Upper lobe of right lung (tissue), 1 donor: ENCODE data around the gene SCAPER. TPM values are rescaled to one million over a fixed set of nuclear protein-coding genes. Genes with fewer than 3 reads are reported as not detected.

ENCODE experiments used
- ATAC-seq: fragments of 200-7000 bp; cut with Tn5 transposase; one replicate; pipeline ENCODE4 v1.9.1; 2020; ENCODE audit warnings: mild to moderate bottlenecking, moderate library complexity
- DNase-seq: peaks from one replicate; pipeline ENCODE4 v3.0.0-alpha.2; 2020
- H3K27ac ChIP-seq: fragments of 200-600 bp; one replicate; pipeline ENCODE4 v1.8.0; 2022
- H3K27me3 ChIP-seq: fragments of 200-600 bp; one replicate; pipeline ENCODE4 v1.8.0; 2022; ENCODE audit warnings: mild to moderate bottlenecking
- H3K36me3 ChIP-seq: fragments of 200-600 bp; one replicate; pipeline ENCODE4 v1.8.0; 2022
- H3K4me1 ChIP-seq: fragments of 200-600 bp; one replicate; pipeline ENCODE4 v1.8.0; 2022
- H3K4me3 ChIP-seq: fragments of 200-600 bp; one replicate; pipeline ENCODE4 v1.8.0; 2022; ENCODE audit warnings: mild to moderate bottlenecking
- H3K9me3 ChIP-seq: fragments of 200-600 bp; one replicate; pipeline ENCODE4 v1.8.0; 2022
- intact Hi-C: fragments of 100-400 bp; cut with DNase I; formaldehyde crosslinking; loops from one replicate; pipeline ENCODE4 v1.11.0; 2022
- total RNA-seq: library from RNA; stranded (reverse); fragmentation: NEBNext Ultra II Directional; extraction: Animal tissue kit (Norgen Biotek cat#: 25700); gene quantifications from one replicate; pipeline ENCODE4 v1.2.1, GENCODE V29; 2021
- TF ChIP-seq, protein P1 (sequence below): fragments of 200-600 bp; IDR thresholded peaks from one replicate; pipeline ENCODE4 v1.8.0; 2022; ENCODE audit warnings: antibody characterized with exemption
- donor health status: DM: no; HTN: yes; CAD: no; lungs with severe emphysema.

Gene SCAPER
- total RNA-seq, 1 donor from 2014 or later = 44.3 TPM

DNA sequence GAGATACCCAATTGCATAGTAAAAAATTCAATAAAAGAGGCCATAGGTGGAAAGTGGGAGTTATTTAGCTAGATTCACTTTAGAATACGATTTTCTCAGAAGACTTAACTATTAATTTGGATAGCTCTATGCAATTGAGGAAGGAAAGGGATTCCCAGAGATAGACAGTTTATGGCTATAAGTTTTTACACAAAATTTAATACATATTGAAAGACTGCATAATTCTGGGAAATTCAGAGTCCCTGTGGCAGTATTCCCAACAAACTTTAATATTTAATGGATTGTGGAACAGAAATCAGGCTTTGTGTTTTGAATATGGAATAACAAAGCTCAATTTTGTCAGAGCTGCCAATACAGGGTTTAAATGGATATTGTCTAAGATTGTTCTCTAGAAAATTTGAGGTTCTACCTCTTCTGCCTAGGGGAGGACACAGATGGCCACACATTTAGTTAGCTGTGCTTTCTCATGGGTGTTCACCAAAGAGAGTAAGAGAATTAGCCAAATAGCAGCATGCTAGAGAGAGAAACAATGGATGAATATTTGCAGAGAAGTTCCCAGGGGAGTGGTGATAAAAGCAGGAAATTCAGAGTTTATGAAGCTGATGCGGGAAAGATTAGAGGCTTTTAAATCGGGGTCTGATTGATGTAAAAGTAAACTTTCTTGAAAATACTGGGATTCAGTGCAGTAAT, 560.1 kb downstream of the SCAPER start:
- ATAC-seq = no peak
- Histone ChIP-seq H3K4me1 (peaks cover 46% of the 10 kb centered on the region), H3K36me3 (no peaks in the 10 kb centered on the region), H3K4me3 (no peak overlapping the region), H3K27ac (no peak overlapping the region), H3K9me3 (no peaks in the 10 kb centered on the region), H3K27me3 (peaks cover 85% of the 10 kb centered on the region)
- intact Hi-C loops = no loop called here
- no peak for DNase-seq
- TF ChIP-seq, protein P1, sequence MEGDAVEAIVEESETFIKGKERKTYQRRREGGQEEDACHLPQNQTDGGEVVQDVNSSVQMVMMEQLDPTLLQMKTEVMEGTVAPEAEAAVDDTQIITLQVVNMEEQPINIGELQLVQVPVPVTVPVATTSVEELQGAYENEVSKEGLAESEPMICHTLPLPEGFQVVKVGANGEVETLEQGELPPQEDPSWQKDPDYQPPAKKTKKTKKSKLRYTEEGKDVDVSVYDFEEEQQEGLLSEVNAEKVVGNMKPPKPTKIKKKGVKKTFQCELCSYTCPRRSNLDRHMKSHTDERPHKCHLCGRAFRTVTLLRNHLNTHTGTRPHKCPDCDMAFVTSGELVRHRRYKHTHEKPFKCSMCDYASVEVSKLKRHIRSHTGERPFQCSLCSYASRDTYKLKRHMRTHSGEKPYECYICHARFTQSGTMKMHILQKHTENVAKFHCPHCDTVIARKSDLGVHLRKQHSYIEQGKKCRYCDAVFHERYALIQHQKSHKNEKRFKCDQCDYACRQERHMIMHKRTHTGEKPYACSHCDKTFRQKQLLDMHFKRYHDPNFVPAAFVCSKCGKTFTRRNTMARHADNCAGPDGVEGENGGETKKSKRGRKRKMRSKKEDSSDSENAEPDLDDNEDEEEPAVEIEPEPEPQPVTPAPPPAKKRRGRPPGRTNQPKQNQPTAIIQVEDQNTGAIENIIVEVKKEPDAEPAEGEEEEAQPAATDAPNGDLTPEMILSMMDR = no peak

GRCh38 chr15:76343313-76343996, 561.7 kb downstream of the SCAPER start:
- Histone ChIP-seq H3K27me3 (peaks cover 98% of the 10 kb centered on the region), H3K4me1 (peaks cover 51% of the 10 kb centered on the region), H3K36me3 (no peaks in the 10 kb centered on the region), H3K27ac (no peak overlapping the region), H3K4me3 (no peak overlapping the region), H3K9me3 (no peaks in the 10 kb centered on the region)
- ATAC-seq = no peak
- intact Hi-C loops = no loop called here
- DNase-seq = no peak
- TF ChIP-seq, protein P1 = no peak

DNA sequence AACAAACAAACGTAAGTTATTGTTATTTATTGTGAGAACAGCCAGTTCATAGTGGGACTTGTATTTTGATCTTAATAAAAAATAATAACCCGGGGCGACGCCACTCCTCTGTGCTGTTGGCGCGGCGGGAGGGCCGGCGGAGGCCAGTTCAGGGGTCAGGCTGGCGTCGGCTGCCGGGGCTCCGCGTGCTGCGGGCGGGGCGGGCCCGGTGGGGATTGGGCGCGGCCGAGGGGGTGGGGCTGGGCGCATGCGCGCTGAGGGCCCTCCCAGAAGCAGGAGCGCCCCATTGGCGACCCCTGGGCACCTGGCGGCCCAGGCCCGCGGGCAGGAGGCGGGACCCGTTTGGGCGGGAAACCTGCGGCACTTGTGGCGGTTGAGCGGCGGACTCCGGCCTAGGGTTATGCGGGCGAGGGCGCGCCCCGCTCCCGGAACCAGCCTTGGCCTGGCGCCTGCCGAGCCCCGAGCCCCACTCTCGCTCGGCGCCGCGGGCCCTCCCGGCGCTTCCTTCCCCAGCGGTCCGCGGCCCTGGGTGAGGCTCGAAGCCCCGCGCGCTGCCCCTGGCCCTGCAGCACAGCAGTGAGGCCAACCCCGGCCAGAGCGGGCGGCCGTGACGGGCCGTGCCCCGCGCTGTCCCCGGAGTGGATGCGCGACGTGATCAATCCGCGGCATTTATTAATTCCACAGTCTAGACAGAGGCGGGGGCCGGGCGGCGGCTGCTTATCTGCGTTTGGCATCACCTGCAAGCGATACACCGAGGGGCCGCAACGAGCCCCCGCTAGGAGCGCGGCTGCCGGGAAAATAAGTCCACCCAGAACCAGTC, 562.5 kb downstream of the SCAPER start:
- Histone ChIP-seq H3K27ac (no peak overlapping the region), H3K9me3 (no peaks in the 10 kb centered on the region), H3K4me3 (no peak overlapping the region), H3K27me3 (peaks cover 100% of the 10 kb centered on the region), H3K36me3 (no peaks in the 10 kb centered on the region), H3K4me1 (peaks cover 52% of the 10 kb centered on the region)
- DNase-seq = no peak
- ATAC-seq = no peak
- TF ChIP-seq, protein P1 = no peak
- intact Hi-C loops = no loop called here

DNA sequence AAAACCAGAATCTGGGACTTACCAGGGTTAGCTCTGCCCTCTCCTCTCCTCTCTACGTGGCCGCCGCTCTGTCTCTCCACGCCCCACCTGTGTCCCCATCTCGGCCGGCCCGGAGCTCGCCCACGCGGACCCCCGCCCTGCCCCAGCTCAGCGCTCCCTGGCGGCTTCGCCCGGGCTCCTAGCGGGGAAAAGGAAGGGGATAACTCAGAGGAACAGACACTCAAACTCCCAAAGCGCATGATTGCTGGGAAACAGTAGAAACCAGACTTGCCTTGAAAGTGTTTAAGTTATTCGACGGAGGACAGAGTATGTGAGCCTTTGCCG, 563.1 kb downstream of the SCAPER start:
- H3K4me3 ChIP-seq = no peak overlapping the region
- no peaks in the 10 kb centered on the region for H3K36me3 ChIP-seq
- DNase-seq (no peak), ATAC-seq (no peak)
- H3K4me1 ChIP-seq = peaks cover 54% of the 10 kb centered on the region
- no peak overlapping the region for H3K27ac ChIP-seq
- intact Hi-C loops = no loop called here
- peaks cover 100% of the 10 kb centered on the region for H3K27me3 ChIP-seq
- H3K9me3 ChIP-seq = no peaks in the 10 kb centered on the region
- TF ChIP-seq, protein P1 = no peak

DNA sequence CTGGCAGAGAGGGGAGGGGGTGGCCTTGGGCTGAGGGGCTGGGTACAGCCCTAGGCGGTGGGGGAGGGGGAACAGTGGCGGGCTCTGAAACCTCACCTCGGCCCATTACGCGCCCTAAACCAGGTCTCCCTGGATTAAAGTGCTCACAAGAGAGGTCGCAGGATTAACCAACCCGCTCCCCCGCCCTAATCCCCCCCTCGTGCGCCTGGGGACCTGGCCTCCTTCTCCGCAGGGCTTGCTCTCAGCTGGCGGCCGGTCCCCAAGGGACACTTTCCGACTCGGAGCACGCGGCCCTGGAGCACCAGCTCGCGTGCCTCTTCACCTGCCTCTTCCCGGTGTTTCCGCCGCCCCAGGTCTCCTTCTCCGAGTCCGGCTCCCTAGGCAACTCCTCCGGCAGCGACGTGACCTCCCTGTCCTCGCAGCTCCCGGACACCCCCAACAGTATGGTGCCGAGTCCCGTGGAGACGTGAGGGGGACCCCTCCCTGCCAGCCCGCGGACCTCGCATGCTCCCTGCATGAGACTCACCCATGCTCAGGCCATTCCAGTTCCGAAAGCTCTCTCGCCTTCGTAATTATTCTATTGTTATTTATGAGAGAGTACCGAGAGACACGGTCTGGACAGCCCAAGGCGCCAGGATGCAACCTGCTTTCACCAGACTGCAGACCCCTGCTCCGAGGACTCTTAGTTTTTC, 563.6 kb downstream of the SCAPER start:
- intact Hi-C loops = no loop called here
- no peaks in the 10 kb centered on the region for H3K9me3 ChIP-seq
- H3K4me1 ChIP-seq = peaks cover 53% of the 10 kb centered on the region
- no peak overlapping the region for H3K4me3 ChIP-seq
- H3K27me3 ChIP-seq = peaks cover 100% of the 10 kb centered on the region
- ATAC-seq = no peak
- TF ChIP-seq, protein P1 = no peak
- H3K36me3 ChIP-seq = no peaks in the 10 kb centered on the region
- no peak for DNase-seq
- no peak overlapping the region for H3K27ac ChIP-seq
